CD4-positive, alpha-beta T cell (primary cell): Measurements from ENCODE around the gene MYO18A. TPM values are rescaled to one million over a fixed set of nuclear protein-coding genes. Genes with fewer than 3 reads are reported as not detected.
"Not testable (repeated sequence)": the region's sequence is repeated elsewhere in the genome, so short reads cannot be mapped to it uniquely, and the experiment has no call there.

Source experiments
- ATAC-seq: fragments of 200-7000 bp; cut with Tn5 transposase; one replicate; pipeline ENCODE4 v1.10.0; 2022; ENCODE audit warnings: mild to moderate bottlenecking; ENCODE audit not compliant: poor library complexity
- CTCF ChIA-PET: fragments of 350-600 bp; sonication (Branson Sonifier 250); formaldehyde crosslinking; loops from one replicate; lab custom pipeline; 2021; ENCODE audit warnings: antibody characterized with exemption, inconsistent platforms; lab: Charles Lee
- POLR2A ChIA-PET: fragments of 350-600 bp; sonication (Branson Sonifier 250); formaldehyde crosslinking; loops from one replicate; lab custom pipeline; 2021; ENCODE audit warnings: antibody characterized with exemption, inconsistent platforms; lab: Charles Lee
- DNase-seq, 14 experiments: peaks; one replicate each; pipeline ENCODE4 v3.0.0-alpha.2; 2013 to 2020; ENCODE audit warnings: mixed read lengths in 2 of 14
- H3K27ac ChIP-seq, 2 donors: one replicate each; pipeline versions ENCODE4 v1.5.1 to v1.7.0; 2013; ENCODE audit warnings: low read length in 2 of 2, low read depth in 1 of 2, mild to moderate bottlenecking in 1 of 2
- H3K27me3 ChIP-seq, 2 experiments: 1 replicate in 1 of 2; 2 replicates in 1 of 2; pipeline versions ENCODE4 v1.6.1 to v1.7.0; 2013; ENCODE audit warnings: low read length in 2 of 2, control low read depth in 1 of 2, mild to moderate bottlenecking in 1 of 2, moderate library complexity in 1 of 2; ENCODE audit not compliant: insufficient read depth in 2 of 2, control insufficient read depth in 1 of 2
- H3K36me3 ChIP-seq: one replicate; pipeline ENCODE4 v1.6.1; 2013; ENCODE audit warnings: low read length, control low read depth; ENCODE audit not compliant: insufficient read depth
- H3K4me1 ChIP-seq: one replicate; pipeline ENCODE4 v1.6.1; 2013; ENCODE audit warnings: low read length, control low read depth; ENCODE audit not compliant: insufficient read depth
- H3K4me3 ChIP-seq: one replicate; pipeline ENCODE4 v1.5.1; 2013; ENCODE audit warnings: mild to moderate bottlenecking, low read length, moderate library complexity
- H3K9me3 ChIP-seq, 2 experiments: 1 replicate in 1 of 2; 2 replicates in 1 of 2; pipeline versions ENCODE4 v1.6.1 to v1.7.0; 2013; ENCODE audit warnings: low read length in 2 of 2, mild to moderate bottlenecking in 2 of 2, control low read depth in 1 of 2, moderate library complexity in 1 of 2; ENCODE audit not compliant: control insufficient read depth in 1 of 2, insufficient read depth in 1 of 2
- H3K27ac Mint-ChIP-seq: one replicate; pipeline ENCODE4 v1.8.0; 2020; ENCODE audit warnings: mixed read lengths
- H3K27me3 Mint-ChIP-seq: one replicate; pipeline ENCODE4 v1.8.0; 2021; ENCODE audit warnings: mixed read lengths
- H3K36me3 Mint-ChIP-seq: one replicate; pipeline ENCODE4 v1.8.0; 2021; ENCODE audit warnings: low read depth, mixed read lengths
- H3K4me1 Mint-ChIP-seq: one replicate; pipeline ENCODE4 v1.8.0; 2021; ENCODE audit warnings: low read depth, mixed read lengths
- H3K4me3 Mint-ChIP-seq: one replicate; pipeline ENCODE4 v1.8.0; 2020; ENCODE audit warnings: mild to moderate bottlenecking, mixed read lengths
- H3K9me3 Mint-ChIP-seq: one replicate; pipeline ENCODE4 v1.8.0; 2020; ENCODE audit warnings: mixed read lengths
- intact Hi-C, 2 experiments: fragments of 100-400 bp; cut with DNase I in 1 of 2; cut with micrococcal nuclease in 1 of 2; formaldehyde crosslinking; loops; one replicate each; pipeline versions ENCODE4 v1.15.1 to v1.9.0; 2023 to 2025; cut with DNase I, micrococcal nuclease
- total RNA-seq, 174 experiments: library from RNA in 2 of 174; stranded (reverse) in 2 of 174; gene quantifications; one replicate each; pipeline ENCODE4 v1.2.3 and lab custom pipeline; 2021 to 2026
- TF ChIP-seq, protein P1 (sequence below): fragments of 200-600 bp; IDR thresholded peaks from one replicate; pipeline ENCODE4 v1.8.0; 2022; ENCODE audit warnings: antibody characterized with exemption, mild to moderate bottlenecking

MYO18A gene
- total RNA-seq, 2 experiments from 2014 or later, result 87.0 to 90.1 TPM

DNA sequence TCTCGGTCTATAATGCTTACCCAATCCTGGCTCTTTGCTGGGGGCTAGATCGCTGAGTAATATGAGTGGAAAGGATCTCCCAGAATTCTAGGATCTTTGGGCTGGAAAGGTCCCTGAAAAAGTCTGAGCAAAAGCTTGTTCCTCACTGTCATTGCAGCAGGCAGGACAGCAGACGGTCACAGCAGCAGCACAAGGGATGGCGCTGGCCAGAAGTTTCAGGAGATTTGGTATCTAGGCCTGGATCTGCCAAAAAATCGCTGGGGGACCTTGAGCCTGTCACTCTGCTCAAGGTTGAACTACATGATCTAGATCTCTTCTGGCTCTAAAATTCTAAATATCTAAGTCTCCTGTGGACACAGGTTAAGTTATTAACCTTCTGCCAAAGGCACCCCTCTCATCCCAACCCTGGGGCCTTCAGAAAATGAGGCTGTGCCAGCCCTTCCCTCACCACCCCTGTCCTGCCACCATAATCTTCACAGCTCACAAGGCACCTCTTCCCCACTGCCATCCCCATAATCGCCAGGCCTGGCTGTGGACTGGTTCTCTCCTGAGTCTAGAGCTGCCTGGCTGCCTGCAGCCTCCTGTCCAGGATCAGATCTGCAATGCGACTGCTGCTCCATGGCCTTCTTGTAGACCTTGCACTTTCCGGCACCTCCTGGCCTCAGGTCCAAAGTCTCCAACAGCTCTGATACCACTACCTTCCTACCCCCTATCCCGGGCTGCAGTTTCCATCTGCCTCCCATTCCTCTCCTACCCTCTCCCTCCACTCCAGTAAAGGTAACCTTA is 10.2 kb downstream of the MYO18A start:
- ATAC-seq, result no peak
- intact Hi-C loops, result no loop called here
- H3K4me3 Mint-ChIP-seq, result no peak overlapping the region
- H3K36me3 Mint-ChIP-seq, result peaks cover 14% of the 10 kb centered on the region
- no peak overlapping the region for H3K27ac ChIP-seq
- H3K4me1 Mint-ChIP-seq, result no peaks in the 10 kb centered on the region
- no peak overlapping the region for H3K27ac Mint-ChIP-seq
- ChIA-PET CTCF (no interaction called here), POLR2A (no interaction called here)
- no peaks in the 10 kb centered on the region for H3K4me1 ChIP-seq
- peaks cover 6% of the 10 kb centered on the region for H3K36me3 ChIP-seq
- no peak overlapping the region for H3K4me3 ChIP-seq
- H3K9me3 ChIP-seq, result no peaks in the 10 kb centered on the region
- peak in 1 of 14 experiments; percentile 21 for DNase-seq
- no peaks in the 10 kb centered on the region for H3K27me3 ChIP-seq
- H3K27me3 Mint-ChIP-seq, result no peaks in the 10 kb centered on the region
- TF ChIP-seq, protein P1, sequence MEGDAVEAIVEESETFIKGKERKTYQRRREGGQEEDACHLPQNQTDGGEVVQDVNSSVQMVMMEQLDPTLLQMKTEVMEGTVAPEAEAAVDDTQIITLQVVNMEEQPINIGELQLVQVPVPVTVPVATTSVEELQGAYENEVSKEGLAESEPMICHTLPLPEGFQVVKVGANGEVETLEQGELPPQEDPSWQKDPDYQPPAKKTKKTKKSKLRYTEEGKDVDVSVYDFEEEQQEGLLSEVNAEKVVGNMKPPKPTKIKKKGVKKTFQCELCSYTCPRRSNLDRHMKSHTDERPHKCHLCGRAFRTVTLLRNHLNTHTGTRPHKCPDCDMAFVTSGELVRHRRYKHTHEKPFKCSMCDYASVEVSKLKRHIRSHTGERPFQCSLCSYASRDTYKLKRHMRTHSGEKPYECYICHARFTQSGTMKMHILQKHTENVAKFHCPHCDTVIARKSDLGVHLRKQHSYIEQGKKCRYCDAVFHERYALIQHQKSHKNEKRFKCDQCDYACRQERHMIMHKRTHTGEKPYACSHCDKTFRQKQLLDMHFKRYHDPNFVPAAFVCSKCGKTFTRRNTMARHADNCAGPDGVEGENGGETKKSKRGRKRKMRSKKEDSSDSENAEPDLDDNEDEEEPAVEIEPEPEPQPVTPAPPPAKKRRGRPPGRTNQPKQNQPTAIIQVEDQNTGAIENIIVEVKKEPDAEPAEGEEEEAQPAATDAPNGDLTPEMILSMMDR, result no peak
- H3K9me3 Mint-ChIP-seq, result no peaks in the 10 kb centered on the region

DNA sequence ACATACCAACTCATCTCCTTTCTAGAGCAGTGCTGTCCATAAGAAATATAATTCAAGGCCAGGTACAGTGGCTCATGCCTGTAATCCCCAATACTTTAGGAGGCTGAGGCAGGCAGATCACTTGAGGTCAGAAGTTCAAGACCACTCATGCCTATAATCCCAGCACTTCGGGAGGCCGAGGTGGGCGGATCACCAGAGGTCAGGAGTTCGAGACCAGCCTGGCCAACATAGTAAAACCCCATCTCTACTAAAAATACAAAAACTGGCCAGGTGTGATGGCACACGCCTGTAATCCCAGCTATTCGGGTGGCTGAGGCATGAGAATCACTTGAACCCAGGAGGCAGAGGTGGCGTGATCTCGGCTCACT is 11.5 kb downstream of the MYO18A start:
- H3K4me1 Mint-ChIP-seq, H3K4me3 ChIP-seq, H3K4me1 ChIP-seq, H3K4me3 Mint-ChIP-seq, ATAC-seq, H3K9me3 ChIP-seq, H3K36me3 ChIP-seq, intact Hi-C loops, POLR2A ChIA-PET, H3K27me3 ChIP-seq, H3K27ac Mint-ChIP-seq, CTCF ChIA-PET, H3K9me3 Mint-ChIP-seq, H3K27me3 Mint-ChIP-seq, DNase-seq, H3K27ac ChIP-seq: not testable (repeated sequence)
- H3K36me3 Mint-ChIP-seq, result peaks cover 20% of the 10 kb centered on the region

DNA sequence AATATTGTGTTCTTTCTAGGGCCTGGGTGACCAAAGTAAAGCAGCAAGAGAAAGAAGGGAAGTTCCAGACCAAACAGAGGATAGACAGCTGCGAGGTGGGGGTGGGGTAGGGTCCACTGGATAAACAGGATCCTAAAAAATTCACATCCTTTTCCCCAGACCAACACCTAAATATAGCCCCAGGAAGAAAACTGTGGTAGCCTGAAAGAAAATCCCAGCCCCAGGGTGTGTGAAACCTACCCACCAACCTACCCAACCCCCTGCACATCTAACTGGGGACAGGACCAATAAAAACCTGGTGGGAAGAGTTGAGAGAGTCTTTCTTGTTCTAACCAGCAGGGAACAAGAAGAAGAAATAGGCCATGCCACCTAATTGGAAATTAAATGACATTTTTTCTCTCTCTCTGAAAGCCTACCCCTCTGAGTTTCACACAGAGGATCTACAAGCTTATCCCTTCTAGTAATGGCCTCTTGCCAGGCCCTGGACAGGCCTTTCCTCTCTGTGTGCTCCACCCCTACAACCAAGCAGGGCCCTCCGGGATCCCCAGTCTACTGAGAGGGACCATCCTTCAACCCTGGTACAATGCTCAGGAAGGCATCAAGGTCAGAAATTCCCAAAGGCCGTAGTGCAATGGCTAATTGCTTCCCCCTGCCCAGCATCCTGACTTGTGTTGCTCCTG is 12.0 kb downstream of the MYO18A start:
- peaks cover 20% of the 10 kb centered on the region for H3K36me3 Mint-ChIP-seq
- no peak overlapping the region for H3K4me3 ChIP-seq
- ATAC-seq (no peak), DNase-seq (no peak)
- no peak overlapping the region for H3K27ac ChIP-seq
- H3K27me3 ChIP-seq, result no peaks in the 10 kb centered on the region
- intact Hi-C loops, result no loop called here
- no peak overlapping the region for H3K27ac Mint-ChIP-seq
- no peaks in the 10 kb centered on the region for H3K9me3 ChIP-seq
- H3K9me3 Mint-ChIP-seq, result no peaks in the 10 kb centered on the region
- no peaks in the 10 kb centered on the region for H3K4me1 Mint-ChIP-seq
- no peak overlapping the region for H3K4me3 Mint-ChIP-seq
- POLR2A ChIA-PET, result no interaction called here
- TF ChIP-seq, protein P1, result no peak
- H3K4me1 ChIP-seq, result no peaks in the 10 kb centered on the region
- H3K27me3 Mint-ChIP-seq, result no peaks in the 10 kb centered on the region
- CTCF ChIA-PET, result interaction anchor here (2.0 kb wide), 1 partner anchor 19 kb away, joined by 7 read pairs; no protein-coding TSS in a partner anchor
- peaks cover 6% of the 10 kb centered on the region for H3K36me3 ChIP-seq
